OCI-LY1 (cell line): ENCODE data around the gene AFDN.

Experiments
- H2AFZ ChIP-seq: fragments of 200-600 bp; sonication (generic), shearing (Covaris generic); 2 replicates; pipeline ENCODE4 v1.6.0; 2014; ENCODE audit warnings: antibody characterized with exemption, mild to moderate bottlenecking, low read length
- H3F3A ChIP-seq: fragments of 200-600 bp; sonication (generic), shearing (Covaris generic); 2 replicates; pipeline ENCODE4 v1.6.0; 2014; ENCODE audit warnings: mild to moderate bottlenecking, antibody characterized with exemption, low read length, moderate library complexity; ENCODE audit not compliant: insufficient read depth
- H3K27ac ChIP-seq: fragments of 200-600 bp; sonication (generic); 2 replicates; pipeline ENCODE4 v1.5.1; 2014; ENCODE audit warnings: low read length, mixed run types, mild to moderate bottlenecking, low read depth; ENCODE audit not compliant: poor library complexity, severe bottlenecking
- H3K27me3 ChIP-seq: fragments of 200-600 bp; sonication (generic); 2 replicates; pipeline ENCODE4 v1.6.0; 2014; ENCODE audit warnings: antibody characterized with exemption, mild to moderate bottlenecking, low read length, moderate library complexity; ENCODE audit not compliant: insufficient read depth
- H3K36me3 ChIP-seq: fragments of 200-600 bp; sonication (generic); 2 replicates; pipeline ENCODE4 v1.6.1; 2014; ENCODE audit warnings: mild to moderate bottlenecking, antibody characterized with exemption, low read length, moderate library complexity, mixed read lengths; ENCODE audit not compliant: insufficient read depth
- H3K4me1 ChIP-seq: fragments of 200-600 bp; sonication (generic); 2 replicates; pipeline ENCODE4 v1.5.1; 2014; ENCODE audit warnings: mild to moderate bottlenecking, low read length, moderate library complexity; ENCODE audit not compliant: insufficient read depth, severe bottlenecking
- H3K4me2 ChIP-seq: fragments of 200-600 bp; sonication (generic), shearing (Covaris generic); 2 replicates; pipeline ENCODE4 v1.6.1; 2014; ENCODE audit warnings: low read length
- H3K4me3 ChIP-seq: fragments of 200-600 bp; sonication (generic); 2 replicates; pipeline ENCODE4 v1.5.1; 2014; ENCODE audit warnings: low read length, low read depth, mild to moderate bottlenecking, mixed read lengths; ENCODE audit not compliant: poor library complexity, severe bottlenecking
- H3K79me2 ChIP-seq: fragments of 200-600 bp; shearing (Covaris generic); 2 replicates; pipeline ENCODE4 v1.6.1; 2016; ENCODE audit warnings: mixed run types, low read length, mixed read lengths; ENCODE audit not compliant: insufficient read depth
- H3K9ac ChIP-seq: fragments of 200-600 bp; sonication (generic), shearing (Covaris generic); 2 replicates; pipeline ENCODE4 v1.6.1; 2014; ENCODE audit warnings: mild to moderate bottlenecking, low read length, mixed read lengths
- H3K9me2 ChIP-seq: fragments of 200-600 bp; sonication (generic), shearing (Covaris generic); 2 replicates; pipeline ENCODE4 v1.6.1; 2014; ENCODE audit warnings: low read depth, mild to moderate bottlenecking, low read length, mixed read lengths
- H3K9me3 ChIP-seq: fragments of 200-600 bp; shearing (Covaris generic); 2 replicates; pipeline ENCODE4 v1.6.1; 2014; ENCODE audit warnings: low read length, mixed read lengths
- H4K20me1 ChIP-seq: fragments of 200-600 bp; sonication (generic), shearing (Covaris generic); 2 replicates; pipeline ENCODE4 v1.6.0; 2016; ENCODE audit warnings: mild to moderate bottlenecking, low read length; ENCODE audit not compliant: insufficient read depth
- EZH2 ChIP-seq: fragments of 200-600 bp; sonication (generic), shearing (Covaris generic); IDR thresholded peaks from 2 replicates; pipeline ENCODE4 v1.8.0; 2017; ENCODE audit warnings: borderline replicate concordance, mixed run types, mild to moderate bottlenecking, antibody characterized with exemption, low read length, moderate library complexity, mixed read lengths
- TF ChIP-seq, protein P1 (sequence below): fragments of 200-600 bp; sonication (generic), shearing (Covaris generic); IDR thresholded peaks from 2 replicates; pipeline ENCODE4 v1.5.1; 2017; ENCODE audit warnings: mild to moderate bottlenecking, antibody characterized with exemption, low read length, moderate library complexity, mixed read lengths

The AFDN gene

DNA sequence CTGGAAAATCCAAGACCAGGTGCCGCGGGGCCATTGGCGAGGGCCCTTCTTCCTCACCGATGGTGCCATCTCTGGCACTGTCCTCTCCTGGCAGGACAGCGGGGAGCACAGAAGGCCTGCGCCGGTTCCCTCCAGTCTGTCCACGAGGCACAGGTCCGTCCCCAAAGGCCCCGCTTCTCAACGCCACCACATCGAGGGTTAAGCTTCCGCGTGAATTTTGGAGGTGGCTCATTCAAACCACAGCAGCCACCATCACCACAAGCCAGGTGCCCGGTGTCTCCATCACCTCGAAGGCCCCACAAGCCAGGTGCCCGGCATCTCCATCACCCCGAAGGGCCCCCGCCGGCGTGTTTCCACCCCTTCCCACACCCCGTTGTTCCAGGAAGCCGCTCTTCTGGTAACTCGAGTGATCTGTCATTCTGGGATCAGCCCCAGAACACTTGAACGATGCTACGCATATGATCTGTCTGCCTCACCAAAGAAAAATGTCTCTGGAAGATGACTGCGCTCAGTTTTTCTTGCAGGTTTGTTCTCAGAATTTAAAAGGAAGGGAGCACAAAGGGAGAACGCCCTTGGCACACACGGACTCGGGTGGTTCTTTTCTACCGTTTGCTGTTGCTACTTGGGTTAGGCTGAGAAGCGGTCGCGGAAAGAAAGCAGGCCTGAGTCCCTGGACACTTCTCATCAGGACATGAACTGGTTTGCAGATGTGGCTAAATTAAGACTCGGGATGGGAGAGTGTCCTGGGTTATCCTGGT, 160.9 kb downstream of the AFDN start:
- H3K27me3 ChIP-seq = peaks cover 2% of the 10 kb centered on the region; the same call in 1 of the 2 replicates
- no peaks in the 10 kb centered on the region for H3K9me3 ChIP-seq
- H3K36me3 ChIP-seq = no peaks in the 10 kb centered on the region

DNA sequence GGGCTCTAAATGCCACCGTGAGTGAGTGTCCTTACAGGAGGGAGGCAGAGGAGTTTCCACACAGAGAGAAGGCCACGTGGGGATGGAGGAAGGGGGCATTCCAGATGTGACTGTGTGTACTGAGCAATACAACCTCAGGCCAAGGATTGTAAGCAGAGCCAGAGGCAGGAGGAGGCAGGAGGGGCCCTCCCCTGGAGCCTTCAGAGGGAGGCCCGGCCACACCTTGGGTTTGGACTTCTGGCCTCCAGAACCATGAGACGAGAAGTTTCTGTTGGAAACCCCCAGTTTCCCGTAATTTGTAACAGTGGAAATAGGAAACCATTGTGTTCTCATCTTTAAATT, 161.4 kb downstream of the AFDN start:
- Histone ChIP-seq H3K27me3 (peaks cover 2% of the 10 kb centered on the region; the same call in 1 of the 2 replicates), H3K9ac (no peak overlapping the region), H3K4me2 (no peak overlapping the region), H3K9me3 (no peaks in the 10 kb centered on the region), H3K27ac (no peak overlapping the region), H3K36me3 (no peaks in the 10 kb centered on the region), H3K4me3 (no peak overlapping the region), H2AFZ (no peak overlapping the region), H3F3A (no peaks in the 10 kb centered on the region), H3K79me2 (no peaks in the 10 kb centered on the region), H3K9me2 (no peaks in the 10 kb centered on the region), H3K4me1 (no peaks in the 10 kb centered on the region), H4K20me1 (no peaks in the 10 kb centered on the region)
- TF ChIP-seq EZH2 = no peak
- TF ChIP-seq, protein P1, sequence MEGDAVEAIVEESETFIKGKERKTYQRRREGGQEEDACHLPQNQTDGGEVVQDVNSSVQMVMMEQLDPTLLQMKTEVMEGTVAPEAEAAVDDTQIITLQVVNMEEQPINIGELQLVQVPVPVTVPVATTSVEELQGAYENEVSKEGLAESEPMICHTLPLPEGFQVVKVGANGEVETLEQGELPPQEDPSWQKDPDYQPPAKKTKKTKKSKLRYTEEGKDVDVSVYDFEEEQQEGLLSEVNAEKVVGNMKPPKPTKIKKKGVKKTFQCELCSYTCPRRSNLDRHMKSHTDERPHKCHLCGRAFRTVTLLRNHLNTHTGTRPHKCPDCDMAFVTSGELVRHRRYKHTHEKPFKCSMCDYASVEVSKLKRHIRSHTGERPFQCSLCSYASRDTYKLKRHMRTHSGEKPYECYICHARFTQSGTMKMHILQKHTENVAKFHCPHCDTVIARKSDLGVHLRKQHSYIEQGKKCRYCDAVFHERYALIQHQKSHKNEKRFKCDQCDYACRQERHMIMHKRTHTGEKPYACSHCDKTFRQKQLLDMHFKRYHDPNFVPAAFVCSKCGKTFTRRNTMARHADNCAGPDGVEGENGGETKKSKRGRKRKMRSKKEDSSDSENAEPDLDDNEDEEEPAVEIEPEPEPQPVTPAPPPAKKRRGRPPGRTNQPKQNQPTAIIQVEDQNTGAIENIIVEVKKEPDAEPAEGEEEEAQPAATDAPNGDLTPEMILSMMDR = no peak

More for the DNA sequence above, 160.9 kb downstream of the AFDN start:
- no peaks in the 10 kb centered on the region for H3F3A ChIP-seq
- H4K20me1 ChIP-seq = no peaks in the 10 kb centered on the region
- no peak for TF ChIP-seq EZH2
- TF ChIP-seq, protein P1 = no peak
- H2AFZ ChIP-seq = no peak overlapping the region
- H3K27ac ChIP-seq = no peak overlapping the region
- no peak overlapping the region for H3K4me2 ChIP-seq
- H3K4me1 ChIP-seq = no peaks in the 10 kb centered on the region
- no peak overlapping the region for H3K4me3 ChIP-seq
- no peaks in the 10 kb centered on the region for H3K9me2 ChIP-seq
- H3K79me2 ChIP-seq = no peaks in the 10 kb centered on the region
- H3K9ac ChIP-seq = no peak overlapping the region

DNA sequence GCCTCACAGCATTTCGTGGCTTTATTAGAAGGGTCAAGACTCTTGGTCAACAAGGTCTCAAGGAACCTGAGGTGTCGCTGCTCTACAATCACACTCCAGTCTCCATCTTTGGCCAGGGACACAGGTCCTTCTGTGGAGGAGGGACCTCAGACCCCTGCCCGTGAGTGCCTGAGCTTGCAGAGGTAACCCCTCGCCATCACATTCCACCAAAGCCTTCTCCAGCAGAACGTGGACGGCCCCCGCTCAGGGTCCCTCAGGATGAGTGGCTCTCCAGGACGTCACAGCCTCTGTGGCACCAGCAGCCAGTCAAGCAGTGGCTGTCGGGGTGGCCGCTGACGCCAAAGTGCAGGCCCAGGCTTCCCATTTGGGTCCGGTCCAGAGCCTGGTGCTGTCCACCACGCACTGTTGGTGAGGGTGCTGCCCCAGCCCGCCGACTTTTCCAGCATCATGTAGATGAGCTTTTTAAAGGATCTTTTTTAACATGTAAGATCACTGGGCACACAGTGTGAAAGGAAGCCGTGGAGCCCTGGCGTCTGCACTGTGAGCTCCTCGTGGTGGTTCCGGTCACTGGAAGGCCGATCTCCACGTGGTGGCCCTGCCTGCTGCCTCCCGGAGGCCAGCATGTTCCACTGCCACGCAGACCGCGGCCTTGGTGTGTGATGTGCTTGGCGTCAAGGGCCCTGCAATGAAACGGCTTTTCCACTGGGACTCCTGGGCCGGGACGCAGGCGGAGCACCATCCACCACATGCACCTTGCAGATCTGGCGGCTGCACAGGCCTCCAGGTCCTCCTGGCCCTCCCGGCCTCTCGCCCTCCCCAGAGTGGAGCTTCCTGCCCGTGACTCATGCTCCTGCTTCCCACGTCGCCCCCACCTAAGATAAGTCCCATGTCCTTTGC, 162.5 kb downstream of the AFDN start:
- Histone ChIP-seq H3K4me1 (no peaks in the 10 kb centered on the region), H4K20me1 (no peaks in the 10 kb centered on the region), H3K27me3 (peaks cover 2% of the 10 kb centered on the region; the same call in 1 of the 2 replicates), H3K4me2 (no peak overlapping the region), H3K27ac (no peak overlapping the region), H3K4me3 (no peak overlapping the region), H3K9me2 (no peaks in the 10 kb centered on the region), H3K36me3 (no peaks in the 10 kb centered on the region), H3K79me2 (no peaks in the 10 kb centered on the region), H3K9ac (no peak overlapping the region), H2AFZ (no peak overlapping the region), H3K9me3 (no peaks in the 10 kb centered on the region), H3F3A (no peaks in the 10 kb centered on the region)
- TF ChIP-seq EZH2 = no peak
- TF ChIP-seq, protein P1 = no peak
